Ishikawa (cell line): ENCODE results near the gene HCRTR2.

ENCODE experiments used
- CEBPB ChIP-seq: IDR thresholded peaks from 2 replicates; pipeline ENCODE4 v1.6.1; 2012
- EGR1 ChIP-seq: IDR thresholded peaks from 2 replicates; pipeline ENCODE4 v1.6.1; 2012
- FOXM1 ChIP-seq: IDR thresholded peaks from 2 replicates; pipeline ENCODE4 v1.6.1; 2012; ENCODE audit warnings: low read depth, borderline replicate concordance
- RAD21 ChIP-seq: IDR thresholded peaks from 2 replicates; pipeline ENCODE4 v1.6.1; 2012; ENCODE audit warnings: low read depth
- TEAD4 ChIP-seq: IDR thresholded peaks from 2 replicates; pipeline ENCODE4 v1.6.1; 2012
- TF ChIP-seq, protein P1 (sequence below): IDR thresholded peaks from 2 replicates; pipeline ENCODE4 v1.6.1; 2012; ENCODE audit warnings: low read depth, mild to moderate bottlenecking

DNA sequence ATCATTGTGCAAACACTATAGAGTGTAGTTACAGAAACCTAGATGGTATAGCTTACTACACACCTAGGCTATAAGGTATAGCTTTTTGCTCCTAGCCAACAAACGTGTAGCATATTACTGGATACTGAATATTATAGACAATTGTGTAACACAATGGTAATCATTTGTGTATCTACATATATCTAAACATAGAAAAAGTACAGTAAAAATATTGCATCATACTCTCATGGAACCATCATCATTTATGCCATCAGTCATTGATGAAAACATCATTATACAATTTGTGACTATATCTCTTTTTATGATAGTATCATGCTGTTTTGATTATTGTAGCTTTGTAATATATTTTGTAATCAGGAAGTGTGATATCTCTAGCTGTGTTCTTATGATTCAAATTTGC, 21.0 kb upstream of the HCRTR2 start:
- TF ChIP-seq FOXM1 (no peak), RAD21 (no peak), EGR1 (no peak), TEAD4 (no peak), CEBPB (no peak)
- TF ChIP-seq, protein P1, sequence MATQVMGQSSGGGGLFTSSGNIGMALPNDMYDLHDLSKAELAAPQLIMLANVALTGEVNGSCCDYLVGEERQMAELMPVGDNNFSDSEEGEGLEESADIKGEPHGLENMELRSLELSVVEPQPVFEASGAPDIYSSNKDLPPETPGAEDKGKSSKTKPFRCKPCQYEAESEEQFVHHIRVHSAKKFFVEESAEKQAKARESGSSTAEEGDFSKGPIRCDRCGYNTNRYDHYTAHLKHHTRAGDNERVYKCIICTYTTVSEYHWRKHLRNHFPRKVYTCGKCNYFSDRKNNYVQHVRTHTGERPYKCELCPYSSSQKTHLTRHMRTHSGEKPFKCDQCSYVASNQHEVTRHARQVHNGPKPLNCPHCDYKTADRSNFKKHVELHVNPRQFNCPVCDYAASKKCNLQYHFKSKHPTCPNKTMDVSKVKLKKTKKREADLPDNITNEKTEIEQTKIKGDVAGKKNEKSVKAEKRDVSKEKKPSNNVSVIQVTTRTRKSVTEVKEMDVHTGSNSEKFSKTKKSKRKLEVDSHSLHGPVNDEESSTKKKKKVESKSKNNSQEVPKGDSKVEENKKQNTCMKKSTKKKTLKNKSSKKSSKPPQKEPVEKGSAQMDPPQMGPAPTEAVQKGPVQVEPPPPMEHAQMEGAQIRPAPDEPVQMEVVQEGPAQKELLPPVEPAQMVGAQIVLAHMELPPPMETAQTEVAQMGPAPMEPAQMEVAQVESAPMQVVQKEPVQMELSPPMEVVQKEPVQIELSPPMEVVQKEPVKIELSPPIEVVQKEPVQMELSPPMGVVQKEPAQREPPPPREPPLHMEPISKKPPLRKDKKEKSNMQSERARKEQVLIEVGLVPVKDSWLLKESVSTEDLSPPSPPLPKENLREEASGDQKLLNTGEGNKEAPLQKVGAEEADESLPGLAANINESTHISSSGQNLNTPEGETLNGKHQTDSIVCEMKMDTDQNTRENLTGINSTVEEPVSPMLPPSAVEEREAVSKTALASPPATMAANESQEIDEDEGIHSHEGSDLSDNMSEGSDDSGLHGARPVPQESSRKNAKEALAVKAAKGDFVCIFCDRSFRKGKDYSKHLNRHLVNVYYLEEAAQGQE = no peak
